K562 (cell line): ENCODE measurements around the gene OR51V1. TPM values are rescaled to one million over a fixed set of nuclear protein-coding genes. Genes with fewer than 3 reads are reported as not detected.

Experiments used
- ATAC-seq: fragments of 200-7000 bp; cut with Tn5 transposase; 3 replicates; pipeline ENCODE4 v1.9.1; 2020; ENCODE audit warnings: moderate library complexity
- BruUV-seq: library from RNA; stranded (reverse); fragments of 400-500 nt; replicated peaks from 2 replicates; lab custom pipeline; 2021; lab: Mats Ljungman, UMichigan
- CTCF ChIA-PET: fragments of 300-600 bp; formaldehyde crosslinking; extraction: SDS; loops from one replicate; lab custom pipeline; 2021; ENCODE audit warnings: low intra/inter-chr PET ratio; lab: Yijun Ruan, JAX
- POLR2A ChIA-PET: fragments of 300-600, 350-650 bp; sonication (Branson Sonifier 250); formaldehyde crosslinking; extraction: SDS; loops from one replicate; lab custom pipeline; 2021; ENCODE audit warnings: antibody characterized with exemption, inconsistent platforms; lab: Yijun Ruan, JAX
- DNase-seq, 4 experiments: peaks; one replicate each; pipeline versions ENCODE4 v3.0.0 to v3.0.0-alpha.2; 2011 to 2018; ENCODE audit warnings: low spot score in 3 of 4, mixed read lengths in 3 of 4; ENCODE audit errors: extremely low read depth in 1 of 4
- FAIRE-seq: peaks from 2 replicates; lab custom pipeline; 2011; peaks lifted over from hg19 to GRCh38; lab: Jason Lieb, UNC
- H2AFZ ChIP-seq: 2 replicates; pipeline ENCODE4 v1.6.0; 2011; ENCODE audit warnings: low read depth, low read length, control low read depth, inconsistent platforms
- H3K27ac ChIP-seq: fragments of 200-600 bp; 3 replicates; pipeline ENCODE4 v1.8.0; 2011; ENCODE audit warnings: low read depth, mild to moderate bottlenecking, control low read depth, inconsistent platforms, low read length, moderate library complexity, mixed read lengths; ENCODE audit errors: extremely low read depth
- H3K27me3 ChIP-seq, 2 experiments: fragments of 300-600 bp in 1 of 2; 2 replicates in 1 of 2; 3 replicates in 1 of 2; pipeline versions ENCODE4 v1.6.0 to v1.8.0; 2011; ENCODE audit warnings: inconsistent platforms in 2 of 2, low read length in 2 of 2, mild to moderate bottlenecking in 1 of 2, mixed read lengths in 1 of 2, moderate library complexity in 1 of 2; ENCODE audit not compliant: control insufficient read depth in 2 of 2, insufficient read depth in 2 of 2
- H3K36me3 ChIP-seq: fragments of 300-600 bp; 3 replicates; pipeline ENCODE4 v1.8.0; 2011; ENCODE audit warnings: mild to moderate bottlenecking, low read length, inconsistent platforms; ENCODE audit not compliant: control insufficient read depth, insufficient read depth
- H3K4me1 ChIP-seq, 2 experiments: fragments of 200-600 bp in 1 of 2; replicated peaks in 1 of 2; 2 replicates in 1 of 2; 3 replicates in 1 of 2; pipeline versions ENCODE4 v1.5.1 to v1.8.0; 2011; ENCODE audit warnings: inconsistent platforms in 2 of 2, low read length in 2 of 2, mild to moderate bottlenecking in 1 of 2, mixed read lengths in 1 of 2, moderate library complexity in 1 of 2; ENCODE audit not compliant: control insufficient read depth in 2 of 2, insufficient read depth in 2 of 2
- H3K4me2 ChIP-seq: 2 replicates; pipeline ENCODE4 v1.6.1; 2011; ENCODE audit warnings: low read length, control low read depth, inconsistent platforms, mixed read lengths; ENCODE audit not compliant: insufficient read depth
- H3K4me3 ChIP-seq: fragments of 200-600 bp; sonication (generic), shearing (Covaris generic); 2 replicates; pipeline ENCODE4 v1.5.1; 2016; ENCODE audit warnings: control low read depth, inconsistent platforms
- H3K79me2 ChIP-seq: fragments of 200-600 bp; 3 replicates; pipeline ENCODE4 v1.8.0; 2011; ENCODE audit warnings: low read length, inconsistent platforms; ENCODE audit not compliant: control insufficient read depth, insufficient read depth
- H3K9ac ChIP-seq, 2 experiments: 2 replicates each; pipeline versions ENCODE4 v1.6.0 to v1.6.1; 2011; ENCODE audit warnings: low read depth in 2 of 2, low read length in 2 of 2, control low read depth in 1 of 2, inconsistent platforms in 1 of 2, mild to moderate bottlenecking in 1 of 2, mixed read lengths in 1 of 2; ENCODE audit not compliant: insufficient read depth in 1 of 2
- H3K9me1 ChIP-seq: one replicate; pipeline ENCODE4 v1.6.0; 2011; ENCODE audit warnings: inconsistent platforms, mild to moderate bottlenecking, low read length, moderate library complexity; ENCODE audit not compliant: control insufficient read depth, insufficient read depth
- H3K9me3 ChIP-seq: replicated peaks from 2 replicates; pipeline ENCODE4 v1.5.1; 2011; ENCODE audit warnings: low read depth, low read length, inconsistent platforms; ENCODE audit not compliant: control insufficient read depth, insufficient read depth
- H4K20me1 ChIP-seq: replicated peaks from 2 replicates; pipeline ENCODE4 v1.6.1; 2011; ENCODE audit warnings: low read length, inconsistent platforms, mixed read lengths; ENCODE audit not compliant: control insufficient read depth, insufficient read depth
- BCOR ChIP-seq: fragments of 450-650 bp; IDR thresholded peaks from 2 replicates; pipeline ENCODE4 v1.6.1; 2016
- CC2D1A ChIP-seq: fragments of 450-650 bp; IDR thresholded peaks from 2 replicates; pipeline ENCODE4 v1.6.1; 2017; ENCODE audit warnings: mild to moderate bottlenecking
- KDM5B ChIP-seq: fragments of 200-600 bp; sonication (generic); IDR thresholded peaks from 2 replicates; pipeline ENCODE4 v1.6.1; 2012; ENCODE audit warnings: low read depth, mild to moderate bottlenecking, moderate library complexity, low read length, control low read depth, inconsistent platforms; ENCODE audit not compliant: insufficient replicate concordance
- MYBL2 ChIP-seq, 2 experiments: fragments of 450-650 bp in 1 of 2; sonication (generic) in 1 of 2; formaldehyde crosslinking in 1 of 2; IDR thresholded peaks; 2 replicates each; pipeline versions ENCODE4 v1.6.1 to v1.8.1; 2017 to 2022; ENCODE audit warnings: borderline replicate concordance in 1 of 2, inconsistent platforms in 1 of 2, low read depth in 1 of 2, mild to moderate bottlenecking in 1 of 2, missing genetic modification reagents in 1 of 2, moderate library complexity in 1 of 2
- RBM25 ChIP-seq: fragments of 200-400 bp; formaldehyde crosslinking; IDR thresholded peaks from 2 replicates; pipeline ENCODE4 v1.6.1; 2018; ENCODE audit warnings: low read length, low read depth, moderate library complexity; ENCODE audit not compliant: severe bottlenecking
- RBM39 ChIP-seq: fragments of 200-400 bp; formaldehyde crosslinking; optimal IDR thresholded peaks from 2 replicates; pipeline ENCODE3; 2018; ENCODE audit warnings: low read depth, low read length
- WGBS: fragments of 100-300 bp; shearing (Covaris generic); methylation state at CpG from one replicate; pipeline ENCODE4 v1.1.6; 2016; ENCODE audit warnings: low coverage, mixed read lengths; ENCODE audit not compliant: insufficient coverage; ENCODE audit errors: missing lambda C conversion rate; 5-methylcytosine and 5-hydroxymethylcytosine counted together
- in situ Hi-C: fragments of 300-500 bp; cut with MboI; formaldehyde crosslinking; loops from 4 replicates; pipeline ENCODE4 v1.15.0; 2018; ENCODE audit warnings: inconsistent platforms, mixed read lengths
- intact Hi-C: fragments of 100-400 bp; cut with micrococcal nuclease; formaldehyde crosslinking; loops from 2 replicates; pipeline ENCODE4 v1.14.2; 2022
- polyA plus RNA-seq, 8 experiments: library from polyadenylated mRNA; depleted of rRNA in 4 of 8; stranded (reverse) in 5 of 8; unstranded in 3 of 8; fragments of >200 nt; fragmentation: Nextera tagmentation in 2 of 8; fragmentation: Illumina TruSeq in 1 of 8; extraction: Ambion mirVana in 2 of 8; extraction: Trizol in 1 of 8; gene quantifications; 2 replicates each; pipeline versions ENCODE4 v1.2.1 to v1.2.3, GENCODE V29; 2011 to 2014; ENCODE audit warnings: inconsistent platforms in 1 of 8, missing spikeins in 1 of 8
- total RNA-seq, 7 experiments: library from RNA; depleted of rRNA in 6 of 7; stranded (reverse); fragments of >200 nt in 6 of 7; fragmentation: Illumina TruSeq in 2 of 7; extraction: Trizol in 2 of 7; gene quantifications; 2 replicates each; pipeline versions ENCODE4 v1.2.1 to v1.2.3, GENCODE V29; 2011 to 2021; ENCODE audit warnings: low replicate concordance in 1 of 7
- TF ChIP-seq, protein P1 (sequence below): fragments of 450-650 bp; IDR thresholded peaks from 2 replicates; pipeline ENCODE4 v1.6.1; 2016; ENCODE audit warnings: mild to moderate bottlenecking

OR51V1 gene
- total and polyA plus RNA-seq, 9 of the 15 experiments (the other 6 are each of a cell fraction or from before 2014, with no cell fraction given): not detected

DNA sequence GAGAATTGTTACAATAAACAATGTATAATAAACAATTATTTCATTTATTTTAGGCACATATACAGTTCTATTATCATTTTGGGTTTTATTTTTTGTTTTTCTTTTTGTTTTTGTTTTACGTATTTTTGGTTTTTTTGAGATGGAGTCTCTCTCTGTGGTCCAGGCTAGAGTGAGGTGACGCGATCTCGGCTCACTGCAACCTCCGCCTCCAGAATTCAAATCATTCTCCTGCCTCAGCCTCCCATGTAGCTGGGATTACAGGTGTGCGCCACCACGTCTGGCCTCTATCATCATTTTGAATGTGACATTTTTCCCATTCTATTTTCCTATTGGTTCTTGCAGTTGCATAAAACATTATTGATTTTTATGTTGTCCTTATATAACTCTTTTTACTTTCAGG lies 25.5 kb downstream of the OR51V1 start:
- FAIRE-seq (no peak), DNase-seq (no peak), ATAC-seq (no peak)
- no peak overlapping the region for H3K4me3 ChIP-seq
- no peaks in the 10 kb centered on the region for H3K9me3 ChIP-seq
- TF ChIP-seq BCOR (peak; percentile 33; the same call in 1 of the 2 replicates), RBM39 (no peak), KDM5B (no peak), CC2D1A (peak; percentile 55; the same call in 1 of the 2 replicates), MYBL2 (IDR thresholded peaks at IDR 0.05; ENCODE audit: low read depth) (0 out of 2 replicates have a peak, but pooled peaks have one; percentile 14), MYBL2 (CRISPR knock-in tag; IDR thresholded peaks at IDR 0.05; ENCODE audit: borderline replicate concordance) (no peak), RBM25 (peak; percentile 0)
- TF ChIP-seq, protein P1, sequence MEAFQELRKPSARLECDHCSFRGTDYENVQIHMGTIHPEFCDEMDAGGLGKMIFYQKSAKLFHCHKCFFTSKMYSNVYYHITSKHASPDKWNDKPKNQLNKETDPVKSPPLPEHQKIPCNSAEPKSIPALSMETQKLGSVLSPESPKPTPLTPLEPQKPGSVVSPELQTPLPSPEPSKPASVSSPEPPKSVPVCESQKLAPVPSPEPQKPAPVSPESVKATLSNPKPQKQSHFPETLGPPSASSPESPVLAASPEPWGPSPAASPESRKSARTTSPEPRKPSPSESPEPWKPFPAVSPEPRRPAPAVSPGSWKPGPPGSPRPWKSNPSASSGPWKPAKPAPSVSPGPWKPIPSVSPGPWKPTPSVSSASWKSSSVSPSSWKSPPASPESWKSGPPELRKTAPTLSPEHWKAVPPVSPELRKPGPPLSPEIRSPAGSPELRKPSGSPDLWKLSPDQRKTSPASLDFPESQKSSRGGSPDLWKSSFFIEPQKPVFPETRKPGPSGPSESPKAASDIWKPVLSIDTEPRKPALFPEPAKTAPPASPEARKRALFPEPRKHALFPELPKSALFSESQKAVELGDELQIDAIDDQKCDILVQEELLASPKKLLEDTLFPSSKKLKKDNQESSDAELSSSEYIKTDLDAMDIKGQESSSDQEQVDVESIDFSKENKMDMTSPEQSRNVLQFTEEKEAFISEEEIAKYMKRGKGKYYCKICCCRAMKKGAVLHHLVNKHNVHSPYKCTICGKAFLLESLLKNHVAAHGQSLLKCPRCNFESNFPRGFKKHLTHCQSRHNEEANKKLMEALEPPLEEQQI: 0 out of 2 replicates have a peak, but pooled peaks have one; percentile 59
- H3K9ac ChIP-seq: no peak overlapping the region
- no peaks in the 10 kb centered on the region for H4K20me1 ChIP-seq
- intact Hi-C loops: no loop called here
- H3K79me2 ChIP-seq: no peaks in the 10 kb centered on the region
- H3K4me2 ChIP-seq: no peak overlapping the region
- 95% methylated on average over 7 of the region's 7 CpGs for WGBS
- no TSS peak for BruUV-seq
- H3K36me3 ChIP-seq: no peaks in the 10 kb centered on the region
- no peaks in the 10 kb centered on the region for H3K9me1 ChIP-seq
- POLR2A ChIA-PET: no interaction called here
- H3K4me1 ChIP-seq: peaks cover 3 to 7% of the 10 kb centered on the region in 2 experiments; a peak in 3 of 5 replicates
- CTCF ChIA-PET: no interaction called here
- no peak overlapping the region for H2AFZ ChIP-seq
- H3K27me3 ChIP-seq: no peaks in the 10 kb centered on the region
- H3K27ac ChIP-seq: no peak overlapping the region
- in situ Hi-C loops: no loop called here
